ENCODE measurements around the gene CDS1.

- TF ChIP-seq CTCF (IDR thresholded peaks at IDR 0.05) (no peak), POLR2AphosphoS5 (IDR thresholded peaks at IDR 0.05) (no peak)
These were observed 107.6 kb downstream of the CDS1 start for GRCh38 chr4:84690481-84690880.

Measured in prostate gland (tissue), 2 donors.